Gastroesophageal sphincter (tissue), 4 donors: Measurements from ENCODE around the gene CDX2. TPM values are rescaled to one million over a fixed set of nuclear protein-coding genes. Genes with fewer than 3 reads are reported as not detected.
"Not testable (repeated sequence)": the region's sequence is repeated elsewhere in the genome, so short reads cannot be mapped to it uniquely, and the experiment has no call there.

Experiments used
- ATAC-seq: fragments of 150-250 bp; one replicate; pipeline ENCODE4 v1.9.1; 2016; ENCODE audit warnings: mild to moderate bottlenecking, moderate library complexity
- H3K27ac ChIP-seq, 4 donors: fragments of 200-600 bp; sonication (generic) in 3 of 4; 1 replicate in 3 of 4; 2 replicates in 1 of 4; pipeline ENCODE4 v1.5.1; 2016 to 2019
- H3K27me3 ChIP-seq: fragments of 200-600 bp; sonication (generic); one replicate; pipeline ENCODE4 v1.5.1; 2019
- H3K36me3 ChIP-seq, 2 donors: fragments of 200-600 bp; sonication (generic); one replicate each; pipeline ENCODE4 v1.5.1; 2019; ENCODE audit warnings: control low read depth in 1 of 2
- H3K4me1 ChIP-seq, 3 donors: fragments of 200-600 bp; sonication (generic); 1 replicate in 2 of 3; 2 replicates in 1 of 3; pipeline ENCODE4 v1.5.1; 2016 to 2019; ENCODE audit warnings: control low read depth in 2 of 3
- H3K4me3 ChIP-seq, 2 donors: fragments of 200-600 bp; sonication (generic); one replicate each; pipeline ENCODE4 v1.5.1; 2019; ENCODE audit warnings: mild to moderate bottlenecking in 1 of 2, moderate library complexity in 1 of 2
- H3K9me3 ChIP-seq, 3 donors: fragments of 200-600 bp; sonication (generic); one replicate each; pipeline ENCODE4 v1.5.1; 2017 to 2019; ENCODE audit warnings: control low read depth in 2 of 3
- CTCF ChIP-seq, 4 experiments: fragments of 200-600 bp in 2 of 4; fragments of 450-650 bp in 2 of 4; sonication (generic) in 1 of 4; IDR thresholded peaks; one replicate each; pipeline ENCODE4 v1.5.1; 2017 to 2019; ENCODE audit warnings: antibody characterized with exemption in 4 of 4, mild to moderate bottlenecking in 2 of 4, moderate library complexity in 2 of 4
- EP300 ChIP-seq: sonication (generic); formaldehyde crosslinking; IDR thresholded peaks from one replicate; pipeline ENCODE4 v1.6.1; 2017; ENCODE audit warnings: antibody characterized with exemption, mild to moderate bottlenecking
- POLR2A ChIP-seq, 2 donors: fragments of 450-650 bp; IDR thresholded peaks; one replicate each; pipeline ENCODE4 v1.6.1; 2017; ENCODE audit warnings: antibody characterized with exemption in 2 of 2, mild to moderate bottlenecking in 2 of 2, moderate library complexity in 1 of 2
- POLR2AphosphoS5 ChIP-seq: sonication (generic); formaldehyde crosslinking; IDR thresholded peaks from one replicate; pipeline ENCODE4 v1.6.1; 2017; ENCODE audit warnings: antibody characterized with exemption
- WGBS, 2 donors: methylation state at CpG; one replicate each; pipeline ENCODE4 v1.1.5; 2018; ENCODE audit warnings: low coverage in 1 of 2; 5-methylcytosine and 5-hydroxymethylcytosine counted together
- total RNA-seq, 4 donors: library from RNA; depleted of rRNA; stranded (reverse); fragments of >200 nt; gene quantifications; one replicate each; pipeline ENCODE4 v1.1.0, GENCODE V29; 2016

CDX2 gene
- total RNA-seq, 4 donors from 2014 or later = not detected

DNA sequence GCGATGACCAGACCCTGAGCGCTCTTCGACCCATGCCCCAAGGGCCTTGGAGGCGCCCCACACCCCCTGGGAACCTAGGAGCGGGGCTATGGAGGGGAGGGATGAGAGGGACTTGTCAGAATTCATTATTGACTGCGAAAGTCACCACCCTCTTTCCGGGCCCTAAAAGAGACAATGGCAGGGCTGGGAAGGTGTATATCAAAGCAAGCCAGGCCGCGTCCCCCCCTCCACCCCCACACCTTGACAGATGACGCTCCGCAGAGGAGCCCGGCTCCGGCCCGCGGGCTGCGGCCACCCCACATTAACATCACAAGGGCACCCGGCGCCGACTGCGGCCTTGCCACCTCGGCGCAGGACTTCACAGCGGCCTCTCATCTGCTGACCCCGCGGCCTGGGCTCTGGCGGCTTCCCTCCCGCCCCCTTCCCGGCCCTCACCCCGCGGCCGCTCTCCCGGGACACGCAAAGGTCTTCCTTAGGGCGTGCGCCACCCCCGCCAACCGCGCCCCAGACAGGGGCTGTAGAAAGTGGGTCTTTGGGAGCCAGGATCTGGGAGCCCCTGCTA is 2.4 kb downstream of the CDX2 start:
- ATAC-seq = no peak
- H3K4me1 ChIP-seq = peaks cover 0 to 42% (median 10%) of the 10 kb centered on the region in 3 donors
- no peak overlapping the region for H3K27ac ChIP-seq
- no peak for TF ChIP-seq EP300
- TF ChIP-seq CTCF (IDR thresholded peaks at IDR 0.05) = no peak
- TF ChIP-seq POLR2AphosphoS5 = no peak
- TF ChIP-seq POLR2A (IDR thresholded peaks at IDR 0.05) = no peak
- no peaks in the 10 kb centered on the region for H3K9me3 ChIP-seq
- H3K27me3 ChIP-seq = peaks cover 100% of the 10 kb centered on the region
- WGBS, 2 donors = no CpG with 5 or more reads among the region's 38 CpGs
- no peak overlapping the region for H3K4me3 ChIP-seq
- H3K36me3 ChIP-seq = no peaks in the 10 kb centered on the region

DNA sequence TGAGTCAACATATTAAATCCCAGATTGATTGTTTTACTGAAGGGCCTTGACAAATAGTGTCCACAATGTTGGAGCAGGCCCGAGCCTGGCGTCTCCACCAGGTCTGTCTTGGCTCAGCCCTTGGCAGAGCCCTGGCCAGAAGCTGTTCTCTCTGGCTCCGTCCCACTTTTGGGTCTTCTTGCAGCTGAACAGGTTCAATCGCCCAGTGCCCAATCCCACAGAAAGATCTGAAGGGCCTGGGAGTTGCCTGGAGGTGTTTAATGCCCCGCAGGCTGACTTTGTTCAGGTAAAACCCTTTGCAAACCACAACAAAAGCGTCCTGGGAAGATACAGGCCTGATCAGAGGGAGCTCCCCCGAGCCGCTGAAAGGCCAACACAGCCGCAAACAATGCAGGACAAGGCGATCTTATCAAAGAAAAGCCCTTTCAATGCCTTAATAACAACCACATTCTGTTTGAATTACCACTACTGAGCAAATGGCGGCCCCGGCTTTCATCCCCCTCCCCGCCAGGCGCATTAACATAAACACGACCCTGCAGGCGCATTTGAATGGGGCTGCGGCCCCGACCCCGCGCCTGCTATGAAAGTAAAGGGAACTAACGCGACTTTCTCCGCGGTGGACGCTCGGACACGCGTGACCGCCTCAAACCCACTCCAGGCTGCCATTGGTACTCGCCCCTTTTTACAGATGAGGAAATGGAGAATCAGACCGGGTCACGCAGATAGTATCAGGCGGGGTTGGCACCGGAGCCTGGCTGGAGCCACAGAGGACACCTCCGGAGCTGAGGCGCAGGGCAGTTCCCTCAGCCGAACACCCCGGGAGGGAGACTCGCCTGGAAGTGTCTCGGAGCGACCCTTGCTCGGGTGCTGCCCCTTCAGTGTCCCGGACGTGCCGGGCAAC is 3.1 kb downstream of the CDX2 start:
- H3K27ac ChIP-seq = no peak overlapping the region
- H3K4me1 ChIP-seq = peaks cover 0 to 48% (median 13%) of the 10 kb centered on the region in 3 donors
- H3K4me3 ChIP-seq = no peak overlapping the region
- TF ChIP-seq EP300 (no peak), POLR2AphosphoS5 (no peak), POLR2A (IDR thresholded peaks at IDR 0.05) (no peak)
- no peak for ATAC-seq
- no peaks in the 10 kb centered on the region for H3K9me3 ChIP-seq
- peaks cover 100% of the 10 kb centered on the region for H3K27me3 ChIP-seq
- WGBS, 2 donors = 0 to 40% methylated on average over 1 of the region's 45 CpGs
- H3K36me3 ChIP-seq = no peaks in the 10 kb centered on the region

- no peaks in the 10 kb centered on the region for H3K9me3 ChIP-seq
- H3K4me1 ChIP-seq = peaks cover 0 to 53% (median 19%) of the 10 kb centered on the region in 3 donors
- peaks cover 100% of the 10 kb centered on the region for H3K27me3 ChIP-seq
- H3K4me3 ChIP-seq = no peak overlapping the region
- no peak for ATAC-seq
- 52 to 62% methylated on average over 6 to 7 of the region's 7 CpGs for WGBS, 2 donors
- no peak for TF ChIP-seq POLR2AphosphoS5
- TF ChIP-seq EP300 = no peak
- TF ChIP-seq CTCF (IDR thresholded peaks at IDR 0.05) = no peak
- no peak for TF ChIP-seq POLR2A (IDR thresholded peaks at IDR 0.05)
- H3K36me3 ChIP-seq = no peaks in the 10 kb centered on the region
- no peak overlapping the region for H3K27ac ChIP-seq
Observed at GRCh38 chr13:27965343-27965739, 3.8 kb downstream of the CDX2 start.

- no peak for TF ChIP-seq CTCF (IDR thresholded peaks at IDR 0.05)
- TF ChIP-seq POLR2AphosphoS5 = no peak
- no peak for TF ChIP-seq POLR2A (IDR thresholded peaks at IDR 0.05)
- WGBS, 2 donors = 14 to 16% methylated on average over 4 to 5 of the region's 15 CpGs
- H3K4me3 ChIP-seq = no peak overlapping the region
- H3K27me3 ChIP-seq = peaks cover 100% of the 10 kb centered on the region
- no peak overlapping the region for H3K27ac ChIP-seq
- H3K4me1 ChIP-seq = peaks cover 0 to 55% (median 23%) of the 10 kb centered on the region in 3 donors
- no peaks in the 10 kb centered on the region for H3K36me3 ChIP-seq
- no peaks in the 10 kb centered on the region for H3K9me3 ChIP-seq
- no peak for ATAC-seq
Observed at GRCh38 chr13:27964741-27965323, 4.3 kb downstream of the CDX2 start.

DNA sequence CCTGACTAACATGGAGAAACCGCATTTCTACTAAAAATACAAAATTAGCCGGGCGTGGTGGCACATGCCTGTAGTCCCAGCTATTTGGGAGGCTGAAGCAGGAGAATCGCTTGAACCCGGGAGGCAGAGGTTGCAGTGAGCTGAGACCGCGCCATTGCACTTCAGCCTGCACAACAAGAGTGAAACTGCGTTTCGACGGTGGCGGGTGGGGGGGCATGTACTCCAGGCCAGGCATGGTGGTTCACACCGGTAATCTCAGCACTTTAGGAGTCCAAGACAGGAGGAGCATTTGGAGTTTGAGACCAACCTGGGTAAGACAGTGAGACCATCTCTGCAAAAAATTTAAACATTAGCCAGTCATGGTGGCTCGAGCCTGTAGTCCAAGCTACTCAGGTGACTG is 4.9 kb downstream of the CDX2 start:
- not testable (repeated sequence) for H3K27ac ChIP-seq, H3K4me3 ChIP-seq, H3K9me3 ChIP-seq, H3K36me3 ChIP-seq, ATAC-seq
- peaks cover 0 to 58% (median 23%) of the 10 kb centered on the region in 3 donors for H3K4me1 ChIP-seq
- H3K27me3 ChIP-seq = peaks cover 100% of the 10 kb centered on the region
- 81% methylated on average over 3 of the region's 13 CpGs; no CpG with 5 or more reads in 1 of the 2 donors for WGBS, 2 donors
